CD4-positive, alpha-beta T cell treated with Interferon gamma for 1 hour (primary cell): Measurements from ENCODE around the gene PKP2.

Source experiments
- DNase-seq: peaks from one replicate; pipeline ENCODE4 v3.0.0-alpha.2; 2020

PKP2 gene

DNA sequence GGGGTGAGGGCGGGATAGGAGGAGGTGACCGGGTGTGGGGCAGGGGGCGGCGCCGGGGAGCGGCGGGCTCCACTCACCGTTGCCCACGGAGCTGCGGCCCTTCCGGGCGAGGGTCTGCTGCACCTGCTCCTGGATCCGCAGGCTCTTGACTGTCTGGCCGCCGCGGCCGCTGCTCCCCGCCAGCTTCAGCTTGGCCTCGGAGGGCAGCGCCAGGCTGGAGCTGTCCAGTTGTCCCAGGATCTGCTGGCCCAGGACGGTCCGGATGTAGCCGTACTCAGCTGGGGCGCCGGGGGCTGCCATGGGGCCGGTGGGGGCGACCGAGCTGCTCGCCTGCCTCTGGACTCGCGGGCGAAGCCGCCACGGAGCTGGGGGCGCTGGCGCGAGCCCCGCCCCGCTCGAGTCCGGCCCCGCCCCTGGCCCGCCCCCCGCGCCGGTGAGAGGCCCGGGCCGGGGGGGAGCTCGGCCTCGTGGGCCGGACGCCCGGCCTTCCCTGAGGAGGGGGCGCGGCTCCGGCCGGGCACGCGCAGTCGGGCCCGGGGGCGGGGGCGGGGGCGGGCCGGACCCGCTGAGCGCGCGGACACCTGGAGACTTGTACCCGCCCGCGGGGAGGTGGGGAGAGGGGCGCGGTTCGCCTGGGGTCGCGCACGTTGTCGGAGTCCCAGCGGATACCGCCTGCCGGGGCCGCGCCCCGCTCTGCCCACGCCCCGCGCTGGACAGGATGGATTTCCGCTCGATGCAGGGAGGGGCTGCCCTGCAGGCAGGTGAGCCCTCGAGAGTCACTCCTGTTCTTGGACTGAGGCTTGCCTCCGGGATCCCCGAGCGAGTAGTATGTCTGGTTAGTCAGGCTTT lies at the start of gene PKP2:
PKP2 (minus strand) TSS at position 346 of the 849 bp plus-strand sequence; CDS start at position 300, 46 bp downstream.
- DNase-seq, result peak; percentile 8

DNA sequence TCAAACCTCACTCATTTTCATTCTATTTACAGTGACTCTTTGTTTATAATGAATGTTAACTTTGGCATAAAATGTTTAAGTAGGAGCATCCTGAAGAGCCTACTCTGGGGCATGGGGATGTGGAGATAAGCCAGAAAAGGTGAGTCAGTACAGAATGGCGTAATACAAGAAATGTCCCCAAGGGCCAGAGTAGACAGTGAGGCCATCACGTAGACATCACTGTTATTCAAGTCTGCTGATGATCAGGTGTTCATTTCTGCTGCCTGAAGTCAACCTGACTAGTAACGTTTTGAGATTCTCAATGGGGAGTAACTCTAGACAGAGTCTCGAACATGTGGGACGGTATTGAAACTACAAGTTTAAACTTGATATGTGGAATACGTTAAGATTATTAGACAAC lies 47.6 kb upstream of the PKP2 start:
- no peak for DNase-seq

DNA sequence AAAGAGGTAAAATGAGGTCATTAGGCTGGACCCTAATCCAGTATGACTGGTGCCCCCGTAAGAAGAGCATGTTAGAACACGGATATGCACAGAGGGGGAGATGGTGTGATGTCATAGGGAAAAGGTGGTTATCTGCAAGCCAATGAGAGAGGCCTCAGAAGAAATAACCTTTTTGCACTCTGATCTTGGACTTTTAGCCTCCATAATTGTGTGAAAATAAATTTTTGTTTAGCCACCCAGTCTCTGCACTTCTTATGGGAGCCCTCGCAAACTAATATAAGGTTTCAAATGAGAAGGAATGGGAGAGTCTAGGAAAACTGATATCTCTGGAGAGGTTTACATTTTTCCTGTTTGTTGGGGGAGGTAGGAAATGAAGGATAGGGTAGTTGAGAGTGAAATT lies 43.2 kb upstream of the PKP2 start:
- no peak for DNase-seq

DNA sequence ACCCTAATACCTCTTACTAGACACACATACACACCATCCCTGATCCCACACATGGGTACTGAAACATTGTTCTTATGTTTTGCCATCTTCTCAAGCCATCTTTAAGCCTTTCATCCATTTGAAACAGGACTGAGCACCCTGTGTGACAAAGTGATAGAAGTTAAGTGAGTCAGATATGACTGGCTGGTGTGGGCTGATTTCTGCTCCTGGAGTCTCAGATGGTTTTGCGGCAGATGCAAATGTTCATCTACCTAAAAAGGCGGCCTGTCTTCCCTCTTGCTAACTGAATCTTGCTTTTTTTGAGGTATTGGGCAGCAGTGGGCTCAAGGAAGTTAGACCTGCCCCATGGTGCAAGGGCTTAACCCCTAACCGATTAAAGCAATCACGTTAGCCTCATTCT lies 30.4 kb upstream of the PKP2 start:
- no peak for DNase-seq

DNA sequence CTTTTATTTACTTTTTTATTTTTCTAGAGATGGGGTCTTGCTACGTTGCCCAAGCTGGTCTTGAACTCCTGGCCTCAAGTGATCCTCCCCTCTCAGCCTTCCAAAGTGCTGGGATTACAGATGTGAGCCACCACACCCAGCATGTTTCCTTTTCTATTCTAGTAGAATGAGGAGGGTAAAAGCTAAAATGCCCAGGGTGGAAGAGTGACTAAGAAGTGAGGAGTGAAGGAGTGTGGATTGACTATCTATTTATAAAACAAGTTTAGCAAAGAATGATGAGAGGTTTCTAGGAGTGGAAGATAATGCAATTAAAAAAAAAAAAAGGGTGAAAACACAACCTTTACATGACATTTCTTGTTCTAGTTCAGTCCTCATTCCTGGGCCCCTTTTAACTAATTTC lies 29.8 kb upstream of the PKP2 start:
- DNase-seq, result no peak

DNA sequence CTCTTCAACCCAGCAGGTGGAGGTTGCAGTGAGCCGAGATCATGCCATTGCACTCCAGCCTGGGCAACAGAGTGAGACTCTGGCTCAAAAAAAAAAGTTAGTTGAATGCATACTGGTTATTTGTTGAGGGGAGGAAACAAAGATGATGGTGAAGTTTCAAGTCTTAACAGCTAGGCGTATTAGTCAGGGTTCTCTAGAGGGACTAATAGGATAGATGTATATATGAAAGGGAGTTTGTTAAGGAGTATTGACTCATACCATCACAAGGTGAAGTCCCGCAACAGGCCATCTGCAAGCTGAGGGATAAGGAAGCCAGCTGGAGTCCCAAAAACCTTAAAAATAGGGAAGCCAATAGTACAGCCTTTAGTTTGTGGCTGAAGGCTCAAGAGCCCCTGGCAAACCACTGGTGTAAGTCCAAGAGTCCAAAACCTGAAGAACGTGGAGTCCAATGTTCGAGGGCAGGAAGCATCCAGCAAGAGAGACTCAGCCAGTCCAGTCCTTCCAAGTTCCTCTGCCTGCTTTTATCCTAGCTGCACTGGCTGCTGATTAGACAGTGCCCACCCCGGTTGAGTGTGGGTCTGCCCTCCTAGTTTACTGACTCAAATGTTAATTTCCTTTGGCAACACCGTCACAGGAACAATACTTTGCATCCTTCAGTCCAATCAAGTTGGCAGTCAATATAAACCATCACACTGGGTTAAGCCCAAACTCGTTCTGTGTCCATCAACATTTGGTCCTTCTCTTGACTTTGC lies 26.1 kb upstream of the PKP2 start:
- no peak for DNase-seq

DNA sequence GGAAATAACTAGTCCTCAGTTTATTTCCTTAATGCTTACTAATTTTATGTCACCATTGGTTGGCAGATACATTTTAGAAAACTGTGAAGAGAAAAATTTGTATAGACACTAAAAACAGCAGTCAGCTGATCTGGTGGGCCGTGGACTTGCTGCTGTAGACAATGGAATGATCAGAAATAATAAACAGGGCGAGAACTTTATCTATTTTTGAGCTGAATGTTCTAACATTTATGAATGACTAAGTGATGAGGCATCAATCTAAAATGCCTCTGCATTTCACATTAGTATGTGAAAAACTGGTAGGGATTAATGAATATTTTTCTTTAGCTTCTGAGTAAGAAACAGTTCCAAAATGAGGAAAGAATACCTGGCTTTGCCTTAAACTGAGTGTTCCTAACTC lies 24.8 kb upstream of the PKP2 start:
- DNase-seq, result no peak

DNA sequence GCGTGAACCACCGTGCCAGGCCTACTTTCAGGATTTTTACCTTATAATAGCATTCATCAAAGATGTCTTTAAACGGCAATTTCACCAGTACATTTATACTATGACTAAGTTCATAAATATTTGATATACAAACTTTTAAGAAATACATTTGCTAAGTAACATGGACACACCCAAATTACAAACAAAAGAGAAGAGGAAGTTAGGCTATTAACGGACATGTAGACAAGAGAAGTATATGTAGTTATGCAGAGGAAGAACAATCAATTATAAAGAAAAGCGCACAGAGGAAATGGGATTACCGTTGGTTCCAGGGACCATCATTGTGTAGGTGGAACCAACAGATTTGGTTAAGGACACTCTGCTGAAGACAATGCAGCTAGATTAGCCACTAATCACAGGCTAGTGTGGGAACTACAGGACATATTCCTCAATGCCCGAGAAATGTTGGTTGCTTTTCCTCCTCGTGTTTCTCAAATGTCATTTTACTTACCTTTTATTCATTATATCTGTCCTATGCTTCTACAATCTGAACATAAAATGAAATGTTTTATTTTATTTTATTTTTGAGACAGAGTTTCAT lies 24.0 kb upstream of the PKP2 start:
- no peak for DNase-seq

DNA sequence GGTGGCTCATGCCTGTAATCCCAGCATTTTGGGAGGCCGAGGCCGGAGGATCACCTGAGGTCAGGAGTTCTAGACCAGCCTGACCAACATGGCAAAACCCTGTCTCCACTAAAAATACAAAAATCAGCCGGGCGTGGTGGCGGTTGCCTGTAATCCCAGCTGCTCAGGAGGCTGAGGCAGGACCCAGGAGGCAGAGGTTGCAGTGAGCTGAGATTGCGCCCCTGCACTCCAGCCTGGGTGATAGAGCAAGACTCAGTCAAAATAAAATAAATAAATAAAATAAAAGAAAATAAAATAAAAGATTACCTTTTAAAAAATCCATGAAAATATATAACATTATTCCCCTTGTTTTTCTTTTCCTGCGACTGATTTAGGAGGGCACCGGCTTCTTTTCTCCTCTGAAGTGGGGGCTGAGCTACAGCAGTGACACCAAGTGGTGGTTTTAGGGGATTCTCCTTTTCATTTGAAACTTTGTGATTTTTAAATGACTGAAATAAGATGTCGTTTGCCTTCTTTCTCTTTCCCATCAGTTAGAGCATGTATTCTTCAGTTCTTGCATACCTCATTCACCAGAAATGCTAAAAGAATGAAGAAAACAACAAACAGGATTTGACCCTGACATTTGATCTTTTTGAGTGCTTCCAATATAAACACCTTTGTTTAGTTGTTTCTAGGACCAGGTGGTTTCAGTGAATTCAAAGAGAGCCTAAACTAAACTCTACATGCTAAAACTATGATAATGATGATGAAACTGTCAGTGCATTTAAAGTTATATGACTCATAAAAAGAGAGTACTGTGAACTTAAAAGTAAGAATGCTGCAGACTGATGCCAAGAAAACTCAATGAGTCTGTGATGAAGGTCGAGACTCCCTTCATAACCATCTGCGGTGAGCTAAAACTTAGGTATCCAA lies 22.6 kb upstream of the PKP2 start:
- DNase-seq, result no peak

DNA sequence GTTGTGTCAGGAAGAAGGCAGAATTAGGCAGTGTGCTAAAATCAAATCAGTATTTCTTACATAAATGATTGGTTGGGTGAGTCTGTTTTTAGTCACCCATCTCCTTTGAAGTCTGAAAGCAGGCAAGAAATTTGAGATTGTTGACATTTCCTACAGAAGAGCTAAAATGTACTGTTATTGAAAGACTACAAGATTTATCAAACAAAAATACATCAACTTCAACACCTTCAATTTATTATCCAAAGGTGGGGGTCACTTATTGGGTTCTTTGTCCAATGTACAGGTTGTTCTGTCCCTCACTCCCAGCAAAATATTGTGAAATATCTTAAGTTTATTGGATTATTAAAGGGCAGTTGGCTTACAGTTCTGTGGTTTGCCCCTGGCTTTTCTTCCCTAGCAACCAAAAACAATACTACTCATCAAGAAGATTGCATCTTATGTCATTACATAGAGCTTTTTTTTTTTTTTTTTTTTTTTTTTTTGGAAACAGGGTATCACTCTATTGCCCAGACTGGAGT lies 20.6 kb upstream of the PKP2 start:
- no peak for DNase-seq

DNA sequence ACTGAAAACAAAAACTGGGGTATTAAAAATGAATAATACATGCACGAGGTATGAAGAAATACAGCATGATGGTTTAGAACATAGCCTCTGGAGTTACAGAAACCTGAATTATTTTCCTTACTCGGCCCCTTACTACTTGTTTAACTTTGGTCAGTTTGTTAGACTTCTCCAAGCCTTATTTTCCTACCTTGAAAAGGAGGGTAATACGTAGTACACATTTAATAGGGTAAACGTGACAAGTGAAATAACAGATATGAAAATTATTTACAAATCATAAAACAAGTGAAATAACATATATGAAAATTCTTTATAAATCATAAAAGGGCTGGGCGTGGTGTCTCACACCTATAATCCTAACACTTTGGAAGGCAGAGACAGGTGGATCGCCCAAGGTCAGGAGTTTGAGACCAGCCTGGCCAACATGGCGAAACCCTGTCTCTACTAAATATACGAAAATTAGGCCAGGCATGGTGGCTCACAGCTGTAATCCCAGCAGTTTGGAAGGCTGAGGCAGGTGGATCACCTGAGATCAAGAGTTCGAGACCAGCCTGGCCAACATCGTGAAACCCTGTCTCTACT lies 11.4 kb upstream of the PKP2 start:
- no peak for DNase-seq

DNA sequence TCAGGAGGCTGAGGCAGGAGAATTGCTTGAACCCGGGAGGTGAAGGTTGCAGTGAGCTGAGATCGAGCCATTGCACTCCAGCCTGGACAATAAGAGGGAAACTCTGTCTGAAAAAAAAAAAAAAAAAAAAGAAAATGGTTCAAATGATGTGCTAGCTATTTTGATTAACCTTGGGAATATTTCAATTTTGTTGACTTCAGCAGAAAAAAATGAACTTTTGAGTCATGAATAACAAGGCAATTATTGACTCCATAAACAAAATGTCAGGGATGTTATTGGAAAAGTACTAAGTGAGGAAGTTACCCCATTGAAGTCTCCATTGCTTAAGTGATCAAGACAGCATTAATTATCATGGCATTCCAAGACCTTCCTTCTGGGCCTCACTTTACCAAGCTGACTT lies 10.6 kb upstream of the PKP2 start:
- DNase-seq, result no peak

DNA sequence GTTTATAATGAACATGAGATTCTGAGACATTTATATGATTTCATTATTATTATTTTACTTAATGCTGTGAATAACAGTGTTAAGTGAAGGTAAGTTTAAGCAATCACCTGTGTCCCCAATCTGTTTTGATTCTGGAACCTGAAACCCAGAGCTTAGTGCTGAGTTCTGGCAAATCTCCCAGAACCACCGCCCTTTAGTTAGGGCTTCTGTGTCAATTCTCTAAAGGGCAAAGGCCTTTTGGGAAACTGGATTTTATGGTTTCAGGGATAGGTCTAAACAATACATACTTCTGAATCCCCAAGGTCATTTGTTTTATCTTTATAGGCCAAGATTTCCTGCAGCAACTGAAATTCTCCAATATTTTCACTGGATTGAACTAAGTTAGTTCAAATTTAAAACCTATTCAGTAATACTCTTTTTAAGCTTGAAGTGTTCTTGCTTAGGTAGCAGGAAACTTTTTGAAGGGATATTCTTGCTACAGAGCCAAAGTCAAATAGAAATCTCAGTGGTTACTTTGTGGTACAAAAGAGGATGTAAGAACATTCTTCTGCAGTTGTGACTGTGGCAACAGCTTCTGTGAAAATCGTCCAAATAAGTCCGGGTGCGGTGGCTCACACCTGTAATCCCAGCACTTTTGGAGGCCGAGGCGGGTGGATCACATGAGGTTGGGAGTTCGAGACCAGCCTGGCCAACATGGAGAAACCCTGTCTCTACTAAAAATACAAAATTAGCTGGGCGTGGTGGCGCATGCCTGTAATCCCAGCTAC lies 10.0 kb upstream of the PKP2 start:
- no peak for DNase-seq

DNA sequence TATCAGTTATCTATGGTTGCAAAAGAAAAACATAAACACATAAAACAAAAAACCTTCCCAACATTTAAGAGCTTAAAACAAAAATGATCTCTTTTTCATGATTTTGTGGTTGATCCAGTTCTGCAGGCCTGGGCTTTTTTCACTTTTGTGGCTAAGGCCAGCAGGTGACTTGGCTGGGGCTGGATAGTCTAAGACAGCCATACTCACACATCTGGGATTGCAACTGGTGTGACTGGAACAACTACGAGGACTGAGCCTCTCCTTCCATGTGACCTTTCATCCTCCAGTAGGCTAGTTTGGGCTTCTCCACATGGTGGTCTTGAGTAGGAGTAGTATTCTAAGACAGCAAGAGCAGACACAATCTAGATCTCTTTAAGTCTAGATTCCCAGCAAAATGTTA lies 7.2 kb upstream of the PKP2 start:
- DNase-seq, result no peak

DNA sequence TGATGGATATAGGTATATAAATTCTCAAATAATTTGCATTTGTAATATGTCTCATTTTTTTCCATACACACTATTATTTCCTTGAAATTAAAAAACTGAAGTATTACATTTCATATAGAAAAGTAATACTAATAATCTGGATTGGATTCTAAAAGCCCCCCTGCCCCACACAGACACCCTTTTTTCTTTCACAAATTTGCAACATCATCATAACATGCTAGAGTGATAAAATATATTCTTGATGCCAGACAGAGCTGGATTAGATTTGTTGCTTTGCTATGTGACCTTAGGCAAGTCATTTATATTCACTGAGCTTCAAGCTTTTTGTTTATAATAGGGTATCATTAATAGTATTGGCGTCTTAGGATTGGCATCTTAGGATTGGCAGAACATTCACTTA lies 6.7 kb upstream of the PKP2 start:
- no peak for DNase-seq

DNA sequence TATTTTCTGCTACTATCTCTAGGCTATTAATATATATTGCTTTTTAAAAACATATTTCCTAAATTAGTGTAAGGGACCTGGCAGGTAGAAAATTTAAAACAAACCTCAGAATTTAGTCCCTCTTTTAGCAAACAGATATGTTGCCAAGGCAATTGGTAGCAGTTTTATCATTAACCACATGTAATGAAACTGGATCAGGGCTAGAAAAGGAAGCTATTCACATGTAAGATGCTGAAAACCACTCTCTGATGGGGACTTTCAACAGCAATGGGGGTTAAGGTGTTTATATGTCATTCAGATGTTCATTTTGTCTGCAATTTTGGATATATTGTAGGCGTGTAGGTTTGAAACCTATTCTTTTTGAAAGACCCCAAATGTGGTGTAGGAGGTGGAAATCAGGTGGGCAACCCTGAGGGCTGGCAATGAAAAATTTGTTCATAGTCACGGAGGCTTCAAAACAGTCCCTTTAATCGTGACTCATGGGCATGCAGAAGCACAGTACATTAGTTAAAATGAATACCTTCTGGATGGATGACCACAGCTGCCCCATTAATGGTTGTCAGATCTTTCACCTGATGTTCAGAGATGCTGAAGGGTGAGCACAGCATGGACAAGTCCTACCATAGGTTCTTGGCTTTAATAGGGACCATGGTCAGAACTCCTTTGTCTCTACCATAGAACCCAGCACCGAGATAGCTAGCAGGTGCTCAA lies 5.9 kb upstream of the PKP2 start:
- DNase-seq, result no peak

DNA sequence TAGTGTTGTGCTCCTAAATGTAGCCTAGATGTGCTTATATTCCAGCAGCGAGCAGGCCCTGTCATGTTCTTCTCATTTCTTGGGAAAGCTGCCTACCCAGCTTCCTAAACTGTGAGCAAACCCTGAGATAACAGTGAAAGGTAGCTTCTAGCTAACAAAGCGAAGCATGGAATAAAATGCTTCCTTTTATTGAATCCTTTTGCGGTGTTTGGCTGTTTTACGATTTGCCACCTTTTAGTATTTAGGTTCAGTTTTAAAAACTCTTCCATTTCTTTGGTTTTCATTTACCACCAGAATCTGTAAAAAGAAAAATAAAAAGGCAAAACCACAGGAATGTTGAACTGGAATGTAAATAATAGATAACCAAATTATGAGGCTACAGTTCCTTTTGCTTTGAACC lies 5.0 kb upstream of the PKP2 start:
- no peak for DNase-seq

DNA sequence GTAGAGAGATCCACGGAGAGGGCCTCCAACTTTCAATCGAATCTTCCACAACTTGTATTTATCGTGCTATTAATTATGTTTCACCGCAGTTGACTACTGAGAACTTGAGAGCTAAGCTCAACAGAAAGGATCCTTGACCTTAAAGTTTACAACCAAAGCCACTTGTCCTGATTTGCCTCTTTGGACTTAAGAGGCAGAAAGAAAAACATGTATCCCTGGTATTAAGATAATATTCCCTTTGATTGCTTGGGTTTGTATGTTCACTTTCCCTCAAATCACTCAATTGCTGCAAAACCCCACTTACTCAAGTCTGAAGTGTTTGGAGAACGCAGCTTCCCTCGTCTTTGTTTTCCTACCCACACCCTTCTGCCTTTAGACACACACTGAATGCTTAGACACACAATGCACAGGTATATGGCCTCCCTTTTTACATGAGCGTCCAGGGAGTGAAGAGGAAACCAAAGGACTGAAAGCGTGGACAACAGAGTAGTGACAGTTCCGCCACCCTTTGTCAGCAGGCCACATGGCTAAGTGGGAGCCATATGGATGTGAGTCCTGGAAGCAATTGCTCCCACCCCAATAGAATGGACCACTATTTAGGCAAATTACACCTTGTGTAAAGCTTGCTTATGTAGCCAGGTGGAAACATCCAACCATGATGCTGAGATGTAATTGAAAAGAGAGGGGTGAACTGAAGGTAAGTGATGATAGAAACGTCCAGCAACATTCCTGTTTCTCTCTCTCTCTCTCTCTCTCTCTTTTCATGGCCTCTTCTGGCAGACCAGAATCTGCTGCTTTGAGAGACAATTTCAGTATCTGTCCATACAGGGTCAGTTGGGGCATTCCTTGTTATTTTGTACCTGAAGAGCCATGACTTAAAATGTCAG lies 1.4 kb upstream of the PKP2 start:
- no peak for DNase-seq

DNA sequence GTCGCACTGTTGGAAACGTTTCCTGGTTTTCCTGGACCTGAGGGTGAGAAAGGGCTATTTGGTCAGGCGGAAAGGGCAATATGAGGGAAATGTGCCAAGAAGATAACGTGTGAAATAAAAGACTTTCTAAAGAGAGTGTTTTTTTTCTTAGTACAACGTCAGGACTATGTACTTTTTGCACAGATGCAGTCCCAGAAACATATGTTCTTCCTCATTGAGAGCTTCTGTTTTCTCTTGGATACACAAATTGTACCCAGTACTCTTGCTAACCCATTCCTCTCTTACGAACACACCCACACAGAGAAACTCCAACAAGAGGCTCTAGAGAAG lies 669 bp upstream of the PKP2 start:
- DNase-seq, result no peak
